GM13977 (cell line): ENCODE measurements around the gene ARL6IP1.

ENCODE experiments used
- DNase-seq: peaks from one replicate; pipeline ENCODE4 v3.0.0; 2012; ENCODE audit warnings: low spot score
- CTCF ChIP-seq: IDR thresholded peaks from 2 replicates; pipeline ENCODE4 v1.5.1; 2012; ENCODE audit warnings: mild to moderate bottlenecking, control low read depth; ENCODE audit not compliant: insufficient read depth; ENCODE audit errors: extremely low read depth, missing control alignments
- in situ Hi-C: fragments of 300-500 bp; cut with MboI; formaldehyde crosslinking; loops from one replicate; pipeline ENCODE4 v1.12.0; 2022; ENCODE audit warnings: low sequenced_read_pairs, low pct_unique_long_range_greater_than_20kb, mixed read lengths, inconsistent platforms; ENCODE audit not compliant: unreplicated experiment

The ARL6IP1 gene

GRCh38 chr16:18834864-18835263, 33.5 kb upstream of the ARL6IP1 start:
- in situ Hi-C loops = no loop called here
- no peak for TF ChIP-seq CTCF
- no peak for DNase-seq

GRCh38 chr16:18833707-18834505, 32.6 kb upstream of the ARL6IP1 start:
- no peak for DNase-seq
- in situ Hi-C loops = no loop called here
- TF ChIP-seq CTCF = no peak

- DNase-seq = no peak
- in situ Hi-C loops = no loop called here
- TF ChIP-seq CTCF = no peak
Observed at GRCh38 chr16:18832613-18833012, 31.3 kb upstream of the ARL6IP1 start.

GRCh38 chr16:18832006-18832405, 30.7 kb upstream of the ARL6IP1 start:
- no peak for DNase-seq
- no peak for TF ChIP-seq CTCF
- in situ Hi-C loops = no loop called here

GRCh38 chr16:18829251-18829650, 27.9 kb upstream of the ARL6IP1 start:
- DNase-seq = no peak
- in situ Hi-C loops = no loop called here
- no peak for TF ChIP-seq CTCF

GRCh38 chr16:18827890-18828289, 26.5 kb upstream of the ARL6IP1 start:
- no peak for TF ChIP-seq CTCF
- no peak for DNase-seq
- in situ Hi-C loops = no loop called here
